NCI-H510A treated with DMSO at 0.1 percent for 48 hours (cell line): Measurements from ENCODE around the gene LAMA3.

Source experiments
- DNase-seq: peaks from one replicate; lab custom pipeline; 2025; lab: John Stamatoyannopoulos, UW

LAMA3 gene

GRCh38 chr18:23879126-23879525 lies 189.9 kb downstream of the LAMA3 start:
- DNase-seq = no peak

DNA sequence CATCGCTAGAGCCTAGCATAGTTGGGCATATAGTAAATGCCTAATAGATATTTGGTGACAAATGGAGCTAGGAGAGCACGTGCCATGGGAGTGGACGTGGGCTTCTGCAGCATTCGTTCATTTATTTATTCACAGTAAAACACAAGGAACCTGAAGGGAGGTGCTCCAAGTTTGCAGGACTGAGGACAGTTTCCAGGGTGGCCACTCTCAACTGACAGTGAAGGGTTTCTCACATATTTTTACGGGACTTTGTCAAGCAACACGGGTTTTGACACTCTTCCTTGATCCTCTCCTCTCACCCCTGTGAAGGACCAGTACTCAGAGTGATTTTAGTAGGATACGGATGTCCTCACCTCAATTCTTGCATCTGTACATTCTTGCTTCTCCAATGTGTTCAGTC lies 190.3 kb downstream of the LAMA3 start:
- no peak for DNase-seq

DNA sequence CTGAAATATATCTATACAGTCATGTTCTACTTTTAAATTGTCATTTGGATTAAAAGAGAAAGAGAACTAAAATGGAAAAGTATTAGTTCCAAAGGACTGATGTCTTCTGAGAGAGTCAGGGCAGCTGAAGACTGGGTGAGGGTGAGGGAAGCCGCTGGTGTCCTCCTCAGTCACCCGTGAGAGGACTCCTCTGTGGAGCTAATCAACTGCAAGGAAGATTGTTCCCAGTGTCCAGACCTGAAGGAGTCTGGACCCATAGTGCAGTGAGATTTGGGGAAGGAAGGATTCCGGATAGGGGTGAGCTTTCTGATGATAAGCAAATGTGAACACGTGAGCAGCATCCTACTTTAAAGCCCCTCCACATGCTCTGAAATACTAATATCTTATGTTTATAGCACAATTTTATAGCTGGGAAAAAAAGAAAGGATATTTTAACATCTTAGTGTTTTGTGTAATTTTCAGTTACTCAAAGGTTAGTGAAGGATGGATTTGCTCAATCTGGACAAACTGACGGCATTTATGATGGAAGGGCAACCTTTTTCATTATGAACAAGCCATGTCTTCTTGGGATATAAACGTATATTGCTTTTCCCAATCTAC lies 190.8 kb downstream of the LAMA3 start:
- no peak for DNase-seq

GRCh38 chr18:23880931-23881617 lies 191.8 kb downstream of the LAMA3 start:
- DNase-seq = no peak

DNA sequence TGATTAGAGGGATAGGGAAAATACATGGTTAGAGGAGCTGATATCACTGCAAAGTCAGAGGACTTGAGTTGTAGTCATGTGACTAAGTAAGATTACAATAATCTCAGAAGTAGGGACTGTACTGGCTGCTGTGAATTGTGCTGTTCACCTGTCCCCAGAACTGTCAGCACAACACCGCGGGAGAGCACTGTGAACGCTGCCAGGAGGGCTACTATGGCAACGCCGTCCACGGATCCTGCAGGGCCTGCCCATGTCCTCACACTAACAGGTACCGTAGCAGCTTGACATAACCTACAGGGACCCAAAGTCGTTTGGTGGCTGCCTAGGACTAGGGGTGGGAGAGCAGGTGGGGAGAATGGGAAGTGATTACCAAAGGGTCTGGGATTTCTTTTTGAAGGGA lies 192.5 kb downstream of the LAMA3 start:
- peak; percentile 54 for DNase-seq

- no peak for DNase-seq
These were observed 193.5 kb downstream of the LAMA3 start for GRCh38 chr18:23882616-23883276.

DNA sequence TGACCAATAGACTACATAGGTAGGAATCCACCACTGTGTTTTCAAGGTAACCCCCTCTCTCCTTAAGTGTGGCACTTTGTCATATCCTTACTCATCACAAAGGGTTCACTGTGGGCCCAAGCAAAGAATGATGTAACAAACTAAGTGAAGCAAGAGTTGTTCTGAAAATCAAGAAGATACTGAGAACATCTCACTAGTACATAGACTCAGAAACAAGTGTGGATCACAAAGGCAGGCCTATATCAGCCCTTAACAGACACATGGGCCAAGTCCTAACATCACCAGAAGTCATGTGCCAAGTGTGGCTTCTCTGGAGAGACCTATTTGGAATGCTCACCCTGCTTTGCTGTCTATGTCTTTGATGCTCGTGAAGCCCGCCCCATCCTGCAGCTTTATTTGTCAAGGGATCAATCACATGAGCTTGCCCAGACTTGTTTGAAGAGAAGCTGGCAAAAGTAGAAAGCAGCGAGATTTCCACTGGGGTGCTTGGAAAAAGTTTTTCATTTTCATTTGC lies 194.1 kb downstream of the LAMA3 start:
- peak; percentile 79 for DNase-seq

- DNase-seq = peak; percentile 32
These were observed 195.6 kb downstream of the LAMA3 start for GRCh38 chr18:23884681-23885375.

- no peak for DNase-seq
These were observed 196.5 kb downstream of the LAMA3 start for GRCh38 chr18:23885750-23886149.

- DNase-seq = no peak
These were observed 197.8 kb downstream of the LAMA3 start for GRCh38 chr18:23887035-23887434.

- DNase-seq = peak; percentile 62
These were observed 198.2 kb downstream of the LAMA3 start for GRCh38 chr18:23887493-23887892.

DNA sequence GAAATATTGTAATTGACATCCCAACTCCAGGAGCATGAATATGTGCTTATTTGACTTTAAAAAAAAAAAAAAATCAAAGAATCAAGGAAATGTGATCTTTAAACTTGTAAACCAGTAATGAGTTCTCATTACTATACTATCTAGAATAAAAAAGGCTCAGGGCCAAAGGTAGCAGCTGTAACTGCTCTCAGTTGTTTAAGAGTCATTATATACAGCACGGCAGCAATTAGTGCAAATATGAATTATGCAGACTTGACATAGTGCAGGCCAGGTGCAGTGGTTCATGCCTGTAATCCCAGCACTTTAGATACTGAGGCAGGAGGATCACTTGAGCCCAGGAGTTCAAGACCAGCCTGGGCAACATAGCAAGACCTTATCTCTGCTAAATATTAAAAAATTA lies 199.6 kb downstream of the LAMA3 start:
- no peak for DNase-seq

- no peak for DNase-seq
These were observed 200.7 kb downstream of the LAMA3 start for GRCh38 chr18:23889907-23890306.

- no peak for DNase-seq
These were observed 201.3 kb downstream of the LAMA3 start for GRCh38 chr18:23890589-23890988.

DNA sequence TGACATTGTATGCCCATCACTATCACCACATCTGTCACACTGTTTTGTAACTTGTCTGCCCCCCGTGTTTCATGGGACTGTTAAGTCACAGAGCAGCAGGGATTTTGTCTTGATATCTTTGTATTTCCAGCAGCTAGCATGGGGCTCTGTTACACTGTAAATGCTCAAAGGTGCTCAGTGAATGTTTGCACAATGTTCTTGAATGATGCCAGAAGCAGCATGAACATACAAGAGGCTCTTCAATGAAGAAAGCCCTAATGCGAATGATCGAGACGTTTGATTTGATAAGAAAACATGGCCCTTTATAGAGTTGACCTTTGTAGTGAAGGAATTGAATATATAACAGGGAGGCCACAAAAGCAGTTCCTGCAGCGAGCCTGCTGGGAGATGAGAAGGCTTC lies 204.4 kb downstream of the LAMA3 start:
- DNase-seq = no peak

- DNase-seq = no peak
These were observed 205.5 kb downstream of the LAMA3 start for GRCh38 chr18:23894661-23895175.

- no peak for DNase-seq
These were observed 208.0 kb downstream of the LAMA3 start for GRCh38 chr18:23897291-23897690.

GRCh38 chr18:23897733-23898132 lies 208.5 kb downstream of the LAMA3 start:
- no peak for DNase-seq

DNA sequence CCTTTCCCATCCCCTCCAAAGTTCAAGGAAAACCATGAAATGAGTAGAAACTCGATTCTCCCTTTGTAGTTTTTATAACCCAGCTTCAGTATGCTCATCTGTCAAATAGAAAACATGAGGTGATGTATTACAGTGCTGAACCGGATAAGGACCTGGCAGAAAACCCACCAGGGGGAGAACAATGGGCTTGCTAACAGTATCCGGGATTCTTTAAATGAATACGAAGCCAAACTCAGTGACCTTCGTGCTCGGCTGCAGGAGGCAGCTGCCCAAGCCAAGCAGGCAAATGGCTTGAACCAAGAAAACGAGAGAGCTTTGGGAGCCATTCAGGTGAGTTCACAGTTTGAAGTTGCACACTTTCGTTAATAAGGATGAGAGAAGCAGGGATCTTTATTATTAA lies 211.7 kb downstream of the LAMA3 start:
- DNase-seq = no peak

DNA sequence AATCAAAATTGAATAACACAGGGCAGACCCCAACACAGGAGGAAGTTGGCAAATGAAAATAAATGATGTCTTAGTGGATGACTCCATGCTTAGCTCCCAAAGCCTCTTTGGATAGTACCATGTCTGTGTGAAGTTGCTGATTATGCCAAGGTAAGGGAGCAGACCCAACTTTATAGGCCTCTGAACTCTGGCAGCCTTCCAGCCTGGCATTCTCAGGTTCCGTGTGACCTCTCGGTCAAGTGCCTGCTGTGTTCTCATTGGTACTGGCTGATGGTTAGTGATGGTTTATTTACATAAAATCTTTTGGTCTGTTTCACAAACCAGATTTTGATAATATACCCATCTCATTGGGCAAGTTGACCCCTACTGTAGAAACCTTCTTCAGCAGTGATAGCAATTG lies 213.1 kb downstream of the LAMA3 start:
- peak; percentile 65 for DNase-seq

DNA sequence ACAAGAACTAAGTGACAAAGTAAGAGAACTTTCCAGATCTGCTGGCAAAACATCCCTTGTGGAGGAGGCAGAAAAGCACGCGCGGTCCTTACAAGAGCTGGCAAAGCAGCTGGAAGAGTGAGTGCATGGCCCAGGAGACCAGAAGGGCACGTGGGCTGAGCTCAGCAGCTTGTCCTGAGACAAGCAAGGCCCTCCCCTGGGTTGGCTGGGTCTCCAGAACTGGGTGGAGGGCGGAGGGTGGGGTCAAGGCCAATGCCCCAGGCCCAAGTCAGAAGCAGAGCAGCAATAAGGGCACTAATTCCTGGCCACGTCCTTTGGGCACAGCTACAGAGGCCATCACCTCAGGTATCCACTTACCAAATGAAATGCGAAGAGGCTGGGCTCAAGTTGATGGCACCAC lies 214.7 kb downstream of the LAMA3 start:
- no peak for DNase-seq

DNA sequence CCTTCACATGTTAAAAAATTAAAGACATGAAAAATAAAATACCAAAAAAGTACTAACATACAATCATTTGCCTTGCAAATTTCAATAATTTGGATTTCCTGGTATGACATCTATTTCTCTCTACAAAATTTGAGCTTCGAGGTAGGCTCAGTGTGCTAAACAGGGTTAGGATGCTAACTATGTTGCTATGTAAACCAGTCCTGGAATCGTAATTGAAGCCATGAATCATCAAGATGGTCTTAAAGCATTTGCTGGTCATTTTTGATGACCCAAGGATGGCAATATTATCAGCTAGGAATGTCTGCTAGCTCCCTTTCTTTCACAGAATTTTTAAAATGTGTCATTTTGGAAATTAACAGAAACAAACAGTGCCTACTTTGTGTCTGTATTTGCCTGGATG lies 217.4 kb downstream of the LAMA3 start:
- DNase-seq = no peak
